ENCODE data around the gene GIMAP6.
"Not testable (repeated sequence)": the region's sequence is repeated elsewhere in the genome, so short reads cannot be mapped to it uniquely, and the experiment has no call there.

GIMAP6 gene

DNA sequence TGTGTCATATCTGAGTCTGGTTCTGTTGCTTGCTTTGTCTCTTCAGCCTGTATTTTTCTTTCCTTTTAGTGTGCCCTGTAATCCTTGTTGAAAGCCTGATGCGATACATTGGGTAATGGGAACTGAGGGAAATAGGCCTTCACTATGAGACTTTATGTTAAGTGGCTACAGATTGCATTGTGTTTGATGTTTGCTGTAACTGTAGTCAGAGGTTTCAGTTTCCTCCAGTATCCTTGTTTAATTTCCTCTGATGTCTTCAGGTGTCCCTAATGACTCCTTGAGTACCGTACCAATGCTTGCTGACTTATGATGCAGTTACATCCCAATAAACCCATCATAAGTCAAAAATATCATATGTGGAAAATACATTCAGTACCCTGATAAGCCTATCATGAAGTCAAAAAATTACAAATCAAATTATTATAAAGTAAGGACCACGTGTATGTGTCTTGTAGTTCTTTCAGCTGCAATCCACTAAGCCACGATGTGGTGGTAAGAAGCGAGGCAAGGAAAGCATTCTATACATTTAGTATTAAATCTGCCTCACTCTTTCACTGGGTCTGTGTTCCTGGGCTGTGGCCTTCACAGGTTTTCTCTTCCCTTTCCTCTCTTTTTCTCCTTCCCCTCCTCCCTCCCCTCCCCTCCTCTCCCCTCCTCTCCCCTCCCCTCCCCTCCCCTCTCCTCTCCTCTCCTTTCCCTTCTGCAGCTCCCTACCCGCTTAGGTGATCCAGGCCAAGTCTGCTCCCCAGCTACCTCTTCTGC is 13.3 kb upstream of the GIMAP6 start:
- no peak for DNase-seq

DNA sequence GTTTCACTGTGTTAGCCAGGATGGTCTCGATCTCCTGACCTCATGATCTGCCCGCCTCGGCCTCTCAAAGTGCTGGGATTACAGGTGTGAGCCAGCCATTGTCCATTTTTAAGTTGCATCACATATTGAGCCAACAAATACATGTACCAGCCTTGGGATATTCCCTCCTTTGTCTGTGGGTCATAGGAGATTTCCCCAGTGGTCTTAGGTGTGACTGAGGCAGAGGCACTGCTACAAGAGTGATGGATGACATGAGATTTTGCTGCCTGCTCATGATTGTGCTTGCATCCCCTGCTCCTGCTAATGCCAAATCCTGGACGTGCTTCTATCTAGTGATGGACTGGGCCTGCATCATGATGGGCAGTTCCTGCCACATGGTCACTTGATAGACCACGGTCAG is 10.7 kb upstream of the GIMAP6 start:
- DNase-seq, result no peak

DNA sequence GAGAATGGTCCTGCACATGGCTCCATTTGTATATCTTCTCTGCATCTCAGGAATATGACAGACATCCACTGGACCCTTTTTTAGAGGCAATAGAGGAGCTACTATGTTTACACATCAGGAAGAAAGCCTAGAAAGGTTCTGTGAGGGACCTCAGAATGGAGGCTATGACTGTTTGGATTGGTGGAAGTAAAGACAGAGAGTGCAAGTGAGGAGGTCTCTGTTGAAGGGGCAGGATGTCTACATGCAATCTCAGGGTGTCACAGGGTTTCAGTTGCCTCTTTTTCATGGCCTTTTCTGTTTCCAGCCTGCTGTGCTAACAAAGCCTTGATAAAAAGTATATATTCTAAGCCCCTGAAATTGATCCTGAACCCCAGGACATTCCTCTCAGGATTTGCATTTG is 9.7 kb upstream of the GIMAP6 start:
- no peak for DNase-seq

DNA sequence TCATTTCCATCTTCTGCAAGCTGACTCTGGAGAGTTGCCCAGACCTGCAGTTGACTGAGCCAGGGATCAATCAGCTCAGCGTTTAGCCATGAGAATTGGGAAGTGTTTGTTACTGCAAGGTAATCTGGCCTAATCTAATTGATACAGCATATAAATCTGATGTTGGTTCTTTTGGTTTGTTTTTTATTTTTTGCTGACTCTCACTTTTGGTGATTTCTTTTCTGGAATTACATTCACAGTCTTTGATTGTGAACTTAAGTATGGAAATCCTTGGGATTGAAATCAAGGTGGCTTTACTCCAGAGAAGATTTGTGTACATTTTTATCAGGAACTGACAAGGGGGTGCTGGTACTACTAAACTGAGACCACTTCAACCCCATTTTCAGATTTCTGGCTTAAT is 1.7 kb upstream of the GIMAP6 start:
- no peak for DNase-seq

DNA sequence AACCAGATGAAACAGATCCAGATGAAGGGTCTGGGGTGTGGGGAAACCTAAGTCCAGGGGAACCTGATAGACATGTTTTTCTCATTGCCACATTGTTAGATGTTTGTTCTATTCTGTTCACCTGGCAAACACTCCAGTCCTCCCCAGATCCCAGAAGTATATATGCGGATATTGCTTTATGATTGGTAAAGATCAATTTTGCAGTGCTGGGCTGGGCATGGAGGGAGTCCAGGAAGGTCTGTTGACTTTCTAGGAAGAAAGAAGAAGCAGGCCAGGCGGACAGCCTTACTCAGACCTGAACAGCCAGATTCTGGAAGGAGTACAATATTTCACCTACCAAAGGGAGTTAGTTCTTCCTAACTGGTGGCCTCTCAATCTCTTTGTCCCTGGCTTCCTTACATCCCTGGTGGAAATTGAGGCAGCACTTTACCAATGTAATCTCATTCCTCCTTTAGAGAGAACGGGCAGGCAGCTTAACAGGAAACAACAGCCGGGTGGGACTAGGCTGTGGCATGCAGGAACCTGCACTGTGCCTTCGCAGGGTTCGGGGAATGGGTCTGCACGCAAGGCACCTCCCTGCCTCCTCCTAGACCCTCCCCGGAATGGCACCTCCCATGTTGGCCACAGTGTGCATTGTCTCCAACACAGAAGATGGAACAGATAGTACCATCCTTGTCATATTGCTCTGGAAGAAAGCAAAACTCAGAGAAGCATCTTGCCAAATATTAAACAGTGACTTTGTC is 930 bp downstream of the GIMAP6 start:
- no peak for DNase-seq

DNA sequence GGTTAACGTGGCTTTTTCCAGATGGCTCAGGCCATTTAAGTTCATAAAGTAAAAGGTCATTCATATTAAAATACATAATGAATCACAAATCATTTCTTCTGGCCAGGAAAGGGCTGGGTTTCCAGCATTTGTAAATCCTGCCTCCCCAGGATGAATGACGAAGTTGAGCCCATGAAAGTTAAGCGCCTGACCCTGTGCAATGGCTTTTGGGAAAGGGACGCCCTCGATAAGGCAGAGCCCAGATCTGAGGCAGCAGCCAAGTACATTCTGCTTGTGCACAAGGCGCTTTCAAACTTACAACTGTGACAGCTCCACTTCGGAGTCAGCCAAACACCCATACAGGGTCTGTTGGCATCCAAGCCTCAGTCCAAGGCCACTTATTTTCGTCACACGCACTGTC is 2.8 kb downstream of the GIMAP6 start:
- DNase-seq, result no peak

DNA sequence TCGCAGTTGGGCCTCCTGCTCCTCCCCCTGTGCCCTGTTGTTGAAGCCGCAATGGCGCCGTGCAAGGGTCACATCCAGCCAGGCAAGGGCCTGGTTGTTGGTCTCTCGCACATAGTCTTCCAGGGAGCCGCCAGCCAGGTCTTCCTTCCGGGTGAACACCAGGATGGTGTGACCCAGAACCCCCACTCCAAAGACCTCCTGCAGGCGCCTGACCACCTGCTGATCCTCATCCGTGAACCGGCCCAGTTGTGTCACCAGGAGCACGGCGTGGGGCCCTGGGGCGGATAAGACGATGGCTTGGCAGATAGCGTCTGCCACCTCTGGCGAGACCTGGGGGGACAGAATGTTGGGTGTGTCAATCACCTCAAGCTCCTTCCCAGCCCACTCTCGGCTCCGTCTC is 4.2 kb downstream of the GIMAP6 start:
- DNase-seq, result no peak

DNA sequence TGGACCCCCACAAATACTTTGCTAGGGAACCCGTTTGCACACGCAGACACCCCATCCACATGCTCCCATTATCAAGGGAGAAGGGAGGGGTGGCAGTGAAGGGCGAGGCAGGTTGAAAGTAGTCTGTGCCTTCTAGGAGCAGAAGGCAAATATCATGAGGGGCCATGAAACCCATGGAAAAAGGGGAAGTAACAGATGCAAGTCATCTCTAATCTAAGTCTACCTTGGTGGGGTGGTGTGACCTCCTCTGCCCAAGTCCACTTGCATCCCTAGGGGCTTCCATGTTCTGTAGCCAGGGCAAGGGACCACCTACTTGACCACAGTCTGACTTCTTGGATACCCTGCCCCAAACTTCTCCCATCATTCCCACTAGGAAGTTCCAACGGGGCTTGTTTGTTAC is 5.5 kb downstream of the GIMAP6 start:
- no peak for DNase-seq

DNA sequence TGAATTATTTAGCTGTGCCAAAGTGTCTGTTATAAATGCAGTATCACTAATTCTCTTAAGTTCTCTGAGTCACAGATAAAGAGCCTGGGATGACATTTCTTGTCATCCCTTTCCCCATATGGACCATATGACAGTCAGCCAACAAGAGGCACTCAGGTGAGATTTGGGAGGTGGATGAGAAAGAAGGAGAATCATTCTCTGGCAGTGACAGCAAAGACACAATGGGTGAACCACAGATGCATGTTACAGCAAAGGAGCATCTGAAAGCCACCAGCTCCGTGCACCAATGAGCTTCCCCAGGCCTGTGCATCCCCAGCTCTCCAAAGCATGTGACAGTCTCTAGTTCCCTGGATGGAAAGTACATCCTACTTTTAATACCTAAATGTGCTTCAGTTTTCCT is 10.8 kb downstream of the GIMAP6 start:
- DNase-seq, result no peak

DNA sequence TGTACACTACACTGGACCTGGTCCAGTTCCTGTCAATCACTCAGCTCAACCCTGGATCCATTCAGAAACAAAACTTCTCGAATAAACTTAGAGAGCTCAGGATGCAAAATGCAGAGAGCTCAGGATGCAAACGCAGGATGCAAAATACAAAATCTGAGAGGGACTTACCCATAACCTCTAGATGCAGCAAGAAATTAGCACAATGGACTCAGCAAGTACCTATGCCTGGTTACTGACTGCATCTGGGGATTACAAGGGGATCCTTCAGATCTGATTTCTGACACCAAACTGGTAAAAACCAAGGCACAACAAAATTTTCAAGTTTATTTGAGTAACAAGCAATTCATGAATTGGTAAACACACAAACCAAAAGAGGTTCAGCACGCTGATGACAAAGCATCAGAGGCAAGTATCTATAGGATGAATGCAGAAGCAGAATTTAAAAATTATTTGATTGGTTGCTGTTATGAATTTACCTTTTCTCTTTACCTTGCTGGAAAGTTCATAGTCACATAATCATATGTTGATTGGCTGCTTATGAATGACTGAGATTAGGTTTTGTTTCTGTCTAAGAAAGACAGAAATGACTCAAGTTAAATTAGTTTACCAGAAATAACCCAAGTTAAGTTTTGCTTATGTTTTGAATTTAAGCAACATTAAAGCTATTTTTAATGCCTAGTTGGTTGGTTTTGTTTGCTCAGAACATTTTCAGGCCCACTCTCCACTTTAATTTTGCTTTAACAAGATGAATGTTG is 11.4 kb downstream of the GIMAP6 start:
- no peak for DNase-seq

DNA sequence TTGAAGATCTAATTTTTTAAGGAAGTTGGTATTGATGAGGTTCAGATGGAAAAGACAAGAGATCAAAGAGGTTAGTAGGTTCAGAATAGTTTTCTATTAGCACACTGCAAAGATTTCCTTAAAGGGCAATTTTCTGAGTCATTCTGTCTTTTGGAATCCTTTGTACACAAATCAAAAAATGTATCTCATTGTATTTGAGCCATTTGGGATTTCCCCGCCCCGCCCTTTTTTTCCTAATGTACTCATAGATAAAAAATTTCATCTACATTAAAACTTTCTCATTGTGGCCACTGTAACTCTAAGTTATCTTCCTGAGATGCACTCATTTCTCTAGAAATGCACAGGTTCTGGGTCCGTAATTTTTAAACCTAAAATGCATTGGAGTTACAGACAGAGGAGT is 12.1 kb downstream of the GIMAP6 start:
- DNase-seq, result no peak

DNA sequence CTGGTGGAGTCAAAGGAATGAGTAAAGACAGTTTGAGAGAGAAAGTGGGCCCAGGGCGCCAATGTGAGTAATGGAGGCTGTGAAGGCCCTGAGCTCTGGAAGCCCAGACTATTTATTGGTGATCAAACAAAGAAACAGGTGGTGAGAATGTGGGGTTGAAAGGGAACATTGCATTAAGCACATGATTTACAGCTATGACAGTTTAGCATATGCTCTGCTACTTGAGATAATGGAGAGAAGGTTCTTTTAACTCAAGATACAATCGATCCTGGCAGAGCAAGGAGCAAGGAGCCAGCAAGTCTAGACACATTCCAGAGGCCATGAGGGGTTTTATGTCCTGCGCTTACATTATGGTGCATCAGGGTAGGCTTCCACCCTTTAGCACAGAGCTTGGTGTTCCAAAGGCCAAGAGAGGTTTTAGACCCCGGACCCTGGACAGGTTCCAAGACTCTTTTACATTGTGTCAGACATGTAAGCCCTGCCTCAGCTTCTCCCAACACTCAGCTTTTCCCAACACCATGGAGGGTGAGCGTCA is 16.9 kb downstream of the GIMAP6 start:
- DNase-seq, result not testable (repeated sequence)

DNA sequence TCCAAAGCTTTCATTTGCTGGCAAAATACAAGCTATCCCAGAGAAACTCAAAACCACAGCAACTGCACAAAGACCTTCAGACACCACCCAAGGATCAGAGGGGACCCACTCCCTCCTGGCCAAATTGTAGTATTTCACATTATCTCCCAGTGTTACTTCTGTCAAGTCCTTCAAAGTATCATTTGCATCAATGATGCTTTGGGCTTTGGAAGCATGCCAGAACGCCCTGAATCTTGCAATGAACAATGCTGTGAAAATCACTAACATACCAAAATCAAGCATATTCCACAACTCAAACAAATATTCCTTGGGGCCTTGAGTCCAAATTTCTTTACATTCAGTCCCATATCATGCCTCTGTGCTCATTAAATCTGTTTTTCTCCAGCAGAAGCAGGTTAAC is 17.8 kb downstream of the GIMAP6 start:
- DNase-seq, result not testable (repeated sequence)

DNA sequence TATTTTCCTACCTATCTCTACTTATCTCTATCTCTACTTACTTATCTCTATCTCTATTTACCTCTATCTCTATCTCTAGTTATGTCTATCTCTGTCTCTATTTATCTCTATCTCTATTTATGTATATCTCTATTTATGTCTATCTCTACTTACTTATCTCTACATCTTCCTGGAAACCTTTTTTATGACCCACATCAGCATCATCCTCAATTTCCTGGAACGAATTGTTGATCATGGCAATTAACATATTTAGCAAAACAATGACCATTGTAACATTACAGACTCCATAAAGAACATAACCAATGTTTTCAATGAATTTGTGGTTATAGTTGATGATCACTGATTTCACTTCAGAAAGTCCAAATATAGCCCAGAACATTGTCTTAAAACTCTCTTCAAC is 18.3 kb downstream of the GIMAP6 start:
- DNase-seq, result no peak

DNA sequence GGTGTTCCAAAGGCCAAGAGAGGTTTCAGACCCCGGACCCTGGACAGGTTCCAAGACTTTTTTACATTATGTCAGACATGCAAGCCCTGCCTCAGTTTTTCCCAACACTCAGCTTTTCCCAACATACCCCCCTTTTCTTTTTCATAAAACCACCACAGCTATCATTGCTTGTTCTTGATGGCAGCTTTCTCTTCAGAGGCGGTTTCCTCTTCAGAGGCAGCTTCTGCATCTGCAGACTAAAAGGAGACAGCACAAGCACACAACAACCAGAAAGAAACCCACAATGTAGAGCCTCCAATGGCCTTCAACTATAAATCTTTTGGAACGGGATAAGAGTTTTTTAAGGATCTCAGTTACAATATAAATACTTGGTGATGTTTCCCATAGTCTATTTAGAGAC is 19.3 kb downstream of the GIMAP6 start:
- DNase-seq, result no peak

DNA sequence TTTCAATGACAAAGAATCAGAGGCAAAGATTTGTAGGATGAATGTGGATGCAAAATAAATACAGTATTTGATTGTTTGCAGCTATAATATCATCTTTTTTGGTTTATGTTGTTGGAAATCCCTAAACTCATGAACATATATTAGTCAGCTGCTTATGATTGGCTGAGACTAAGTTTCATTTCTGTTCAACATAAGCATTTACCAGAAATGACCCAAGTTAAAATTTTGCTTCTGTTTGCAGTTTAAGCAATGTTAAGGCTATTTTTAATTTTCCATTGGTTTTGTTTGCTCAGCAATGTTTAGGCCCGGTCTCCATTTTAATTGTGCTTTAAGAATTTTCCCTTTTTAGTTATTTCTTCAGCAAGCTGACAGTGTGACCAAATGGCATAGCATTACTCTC is 22.0 kb downstream of the GIMAP6 start:
- DNase-seq, result no peak

DNA sequence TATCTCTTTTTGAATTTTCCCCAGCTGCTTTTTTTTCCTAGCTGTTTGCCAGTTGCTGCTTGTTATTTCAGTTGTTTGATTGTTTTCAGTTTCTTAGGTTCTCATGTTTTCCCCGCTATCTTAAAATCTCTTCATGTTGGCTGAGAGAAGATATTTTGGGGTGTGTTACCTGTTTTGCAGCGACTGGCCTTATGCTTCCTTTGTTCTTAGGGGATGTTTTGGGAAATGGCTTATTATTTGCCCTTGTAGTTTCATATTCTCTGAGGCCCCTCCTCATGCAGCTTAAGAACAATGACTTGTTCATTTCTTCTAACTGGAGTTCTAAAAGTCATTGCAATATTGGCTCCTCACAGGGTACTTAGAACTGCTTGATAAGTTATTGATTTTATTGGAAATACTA is 28.6 kb downstream of the GIMAP6 start:
- not testable (repeated sequence) for DNase-seq

DNA sequence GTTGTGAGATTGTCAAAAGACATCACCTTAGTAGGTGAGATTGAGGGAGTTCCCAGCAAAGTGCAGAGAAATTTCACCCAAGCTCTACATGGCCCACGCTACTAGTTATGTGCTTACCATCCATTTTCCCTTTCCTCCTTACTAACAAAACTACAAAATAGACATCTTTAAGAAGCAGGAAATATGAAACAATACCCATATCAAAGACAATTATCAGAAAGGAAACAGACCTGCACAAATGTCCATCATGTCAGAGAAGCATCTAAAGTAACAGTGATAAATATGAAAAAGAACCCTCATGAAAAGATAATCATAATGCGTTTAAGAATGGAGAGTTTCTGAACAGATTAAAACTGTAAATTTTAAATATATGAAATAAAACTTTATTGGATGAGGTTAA is 36.8 kb downstream of the GIMAP6 start:
- no peak for DNase-seq

DNA sequence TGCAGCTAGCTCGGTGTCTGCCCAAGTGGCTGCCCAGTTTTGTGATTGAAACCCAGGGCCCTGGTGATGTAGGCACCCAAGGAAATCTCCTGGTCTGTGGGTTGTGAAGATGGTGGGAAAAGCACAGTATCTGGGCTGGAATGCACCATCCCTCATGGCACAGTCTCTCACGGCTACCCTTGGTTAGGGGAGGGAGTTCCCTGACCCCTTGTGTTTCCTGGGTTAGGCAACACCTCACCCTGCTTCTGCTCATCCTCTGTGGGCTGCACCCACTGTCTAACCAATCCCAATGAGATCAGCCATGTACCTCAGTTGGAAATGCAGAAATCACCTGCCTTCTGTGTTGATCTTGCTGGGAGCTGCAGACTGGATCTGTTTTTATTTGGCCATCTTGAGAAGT is 37.4 kb downstream of the GIMAP6 start:
- DNase-seq, result no peak

DNA sequence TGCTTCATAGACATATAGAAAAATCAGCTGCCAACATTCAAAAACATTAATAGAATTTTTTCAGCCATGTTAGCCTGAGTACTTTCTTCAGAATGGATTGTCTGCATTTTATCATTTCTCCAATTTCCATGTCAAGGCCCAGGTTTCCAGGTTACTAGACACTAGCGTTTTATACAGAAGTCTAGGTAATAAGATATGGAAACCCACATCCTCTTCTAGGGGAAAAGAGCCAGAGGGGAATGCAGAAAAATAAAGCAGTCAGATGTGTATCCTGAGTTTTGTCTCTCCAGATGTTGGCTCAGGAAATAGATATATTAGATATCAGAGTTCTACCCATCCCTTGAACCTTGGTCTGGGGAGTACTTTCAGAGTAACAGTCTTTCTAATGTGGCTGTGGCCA is 44.6 kb downstream of the GIMAP6 start:
- DNase-seq, result no peak

DNA sequence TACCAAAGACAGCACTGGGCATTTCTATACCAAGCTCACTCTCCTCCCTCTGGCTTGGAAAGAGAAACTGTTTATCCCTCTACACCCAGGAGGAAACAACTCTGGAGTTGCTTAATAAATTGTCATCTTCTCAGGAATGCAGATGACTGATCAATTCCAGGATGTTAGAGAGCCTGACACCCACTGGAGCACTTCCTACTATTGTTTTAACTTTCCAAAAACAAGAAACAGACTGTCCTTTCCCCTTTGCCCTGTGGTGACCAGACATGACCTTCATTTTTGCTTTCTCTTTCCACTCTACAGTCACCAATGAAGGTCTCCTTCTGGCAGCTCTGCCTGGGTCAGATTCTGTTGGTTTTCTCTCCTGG is 45.4 kb downstream of the GIMAP6 start:
- DNase-seq, result no peak

DNA sequence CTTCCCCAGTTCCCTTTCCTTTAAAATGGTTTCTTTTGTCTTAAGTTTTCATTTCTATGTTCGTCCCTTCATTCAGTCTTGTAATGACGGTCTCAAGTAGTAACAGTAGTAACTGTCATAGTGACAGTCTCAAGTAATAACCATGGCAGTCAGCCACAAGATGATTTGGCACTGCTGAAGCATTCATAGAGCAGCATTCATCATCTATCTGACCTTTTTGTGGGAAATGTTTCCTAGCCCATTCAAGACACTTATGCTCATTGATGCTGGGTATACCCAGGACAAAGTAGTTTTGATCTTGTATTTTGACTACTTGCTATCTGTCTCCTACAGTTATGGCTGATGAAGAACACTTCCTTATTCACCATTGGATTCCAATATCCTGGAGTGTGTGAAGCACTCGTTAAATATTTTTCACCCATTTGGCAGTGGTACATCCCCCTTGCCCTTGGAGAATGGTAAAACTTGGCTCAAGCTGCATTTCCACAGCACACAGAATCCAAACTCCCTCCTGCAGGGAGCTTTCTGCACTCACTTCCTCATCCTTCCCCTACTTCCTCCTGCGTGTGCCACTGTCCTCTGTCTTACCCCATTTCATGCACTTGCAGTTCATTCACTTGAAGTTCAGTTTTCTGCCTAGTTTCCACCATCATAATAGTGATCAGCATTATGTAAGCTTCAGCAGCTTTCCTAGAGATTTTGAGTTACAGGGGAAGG is 46.0 kb downstream of the GIMAP6 start:
- no peak for DNase-seq

DNA sequence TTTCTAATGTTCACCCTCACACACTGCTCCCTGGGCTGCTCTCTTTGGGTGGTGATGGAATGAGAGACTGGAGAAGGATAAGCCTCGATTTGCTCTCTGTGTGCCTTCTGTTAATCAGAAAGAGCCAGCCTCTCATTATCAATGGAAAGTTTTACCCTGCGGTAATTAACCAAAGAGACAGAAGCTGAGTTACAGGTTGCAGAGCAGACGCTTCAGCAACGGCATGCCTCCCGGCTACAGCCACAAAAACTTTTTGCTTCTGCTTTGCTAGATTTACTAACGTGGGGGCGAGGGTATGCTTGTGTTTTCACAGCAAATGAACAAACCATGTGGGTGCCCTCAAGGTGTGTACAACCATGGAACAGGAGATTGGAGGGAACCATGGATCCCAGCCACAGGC is 47.0 kb downstream of the GIMAP6 start:
- DNase-seq, result no peak

Measured in cerebellar nuclear complex (tissue), 1 donor.